SHP77 (cell line): Measurements from ENCODE around the gene EIF3CL.
"Not testable (repeated sequence)": the region's sequence is repeated elsewhere in the genome, so short reads cannot be mapped to it uniquely, and the experiment has no call there.

Experiments used
- DNase-seq, 2 experiments: peaks; one replicate each; lab custom pipeline; 2025; lab: John Stamatoyannopoulos, UW

Gene EIF3CL

GRCh38 chr16:28403220-28404072 lies at the start of gene EIF3CL:
Gene EIF3CL (minus strand): TSS chr16:28403841. CDS start chr16:28403618, 223 bp downstream.
- not testable (repeated sequence) for DNase-seq

GRCh38 chr16:28447081-28447480 lies 43.4 kb upstream of the EIF3CL start:
- DNase-seq = not testable (repeated sequence)

- DNase-seq = not testable (repeated sequence)
Measured at GRCh38 chr16:28446388-28446787, 42.7 kb upstream of the EIF3CL start.

GRCh38 chr16:28443943-28444342 lies 40.3 kb upstream of the EIF3CL start:
- DNase-seq = not testable (repeated sequence)

- not testable (repeated sequence) for DNase-seq
Measured at GRCh38 chr16:28438899-28439298, 35.3 kb upstream of the EIF3CL start.

GRCh38 chr16:28435340-28435739 lies 31.7 kb upstream of the EIF3CL start:
- DNase-seq = not testable (repeated sequence)

GRCh38 chr16:28426060-28426680 lies 22.5 kb upstream of the EIF3CL start:
- DNase-seq = not testable (repeated sequence)

- DNase-seq = not testable (repeated sequence)
Measured at GRCh38 chr16:28421071-28421750, 17.6 kb upstream of the EIF3CL start.

GRCh38 chr16:28417033-28417432 lies 13.4 kb upstream of the EIF3CL start:
- not testable (repeated sequence) for DNase-seq

- not testable (repeated sequence) for DNase-seq
Measured at GRCh38 chr16:28414530-28414929, 10.9 kb upstream of the EIF3CL start.

GRCh38 chr16:28413585-28413984 lies 9.9 kb upstream of the EIF3CL start:
- not testable (repeated sequence) for DNase-seq

- DNase-seq = not testable (repeated sequence)
Measured at GRCh38 chr16:28392054-28392453, 11.6 kb downstream of the EIF3CL start.

GRCh38 chr16:28382177-28382867 lies 21.3 kb downstream of the EIF3CL start:
- DNase-seq = not testable (repeated sequence)

- DNase-seq = not testable (repeated sequence)
Measured at GRCh38 chr16:28377822-28378221, 25.8 kb downstream of the EIF3CL start.

GRCh38 chr16:28377108-28377625 lies 26.5 kb downstream of the EIF3CL start:
- DNase-seq = not testable (repeated sequence)

- DNase-seq = not testable (repeated sequence)
Measured at GRCh38 chr16:28375115-28375514, 28.5 kb downstream of the EIF3CL start.

GRCh38 chr16:28374281-28374680 lies 29.4 kb downstream of the EIF3CL start:
- DNase-seq = not testable (repeated sequence)

GRCh38 chr16:28367926-28368325 lies 35.7 kb downstream of the EIF3CL start:
- not testable (repeated sequence) for DNase-seq

- DNase-seq = not testable (repeated sequence)
Measured at GRCh38 chr16:28364268-28365173, 39.1 kb downstream of the EIF3CL start.

- DNase-seq = not testable (repeated sequence)
Measured at GRCh38 chr16:28363408-28363807, 40.2 kb downstream of the EIF3CL start, which contains the start of gene NPIPB6. Gene NPIPB6 (minus strand): TSS chr16:28363508. CDS start chr16:28362822, 686 bp downstream.
